Endometrium (tissue), 2 donors: ENCODE data around the gene TTLL5.
"Not testable (repeated sequence)": the region's sequence is repeated elsewhere in the genome, so short reads cannot be mapped to it uniquely, and the experiment has no call there.

Experiments used
- FAIRE-seq: peaks from 2 replicates; lab custom pipeline; 2012; peaks lifted over from hg19 to GRCh38; lab: Jason Lieb, UNC
- donor health status: control.
- donor health status: control.

Gene TTLL5

GRCh38 chr14:75650253-75651058, 10.6 kb upstream of the TTLL5 start:
- FAIRE-seq: no peak

- no peak for FAIRE-seq
Observed at GRCh38 chr14:75653563-75653962, 7.5 kb upstream of the TTLL5 start.

GRCh38 chr14:75654127-75654732, 6.8 kb upstream of the TTLL5 start:
- FAIRE-seq: no peak

- no peak for FAIRE-seq
Observed at GRCh38 chr14:75655235-75655634, 5.8 kb upstream of the TTLL5 start.

- no peak for FAIRE-seq
Observed at GRCh38 chr14:75657331-75657730, 3.7 kb upstream of the TTLL5 start.

GRCh38 chr14:75658957-75659356, 2.1 kb upstream of the TTLL5 start:
- no peak for FAIRE-seq

GRCh38 chr14:75660238-75660629, 812 bp upstream of the TTLL5 start:
- FAIRE-seq: no peak

- no peak for FAIRE-seq
Observed at GRCh38 chr14:75661499-75661814, 411 bp downstream of the TTLL5 start.

- FAIRE-seq: no peak
Observed at GRCh38 chr14:75662966-75663365, 1.9 kb downstream of the TTLL5 start.

GRCh38 chr14:75667099-75667765, 6.2 kb downstream of the TTLL5 start:
- FAIRE-seq: no peak

GRCh38 chr14:75672605-75673192, 11.7 kb downstream of the TTLL5 start:
- FAIRE-seq: no peak

- FAIRE-seq: no peak
Observed at GRCh38 chr14:75673345-75674035, 12.4 kb downstream of the TTLL5 start.

- no peak for FAIRE-seq
Observed at GRCh38 chr14:75675265-75675960, 14.4 kb downstream of the TTLL5 start.

GRCh38 chr14:75685910-75686309, 24.9 kb downstream of the TTLL5 start:
- FAIRE-seq: no peak

GRCh38 chr14:75689012-75689411, 28.0 kb downstream of the TTLL5 start:
- peak; percentile 15 for FAIRE-seq

- no peak for FAIRE-seq
Observed at GRCh38 chr14:75690010-75690409, 29.0 kb downstream of the TTLL5 start.

- FAIRE-seq: not testable (repeated sequence)
Observed at GRCh38 chr14:75695025-75695424, 34.0 kb downstream of the TTLL5 start.

GRCh38 chr14:75697386-75697785, 36.3 kb downstream of the TTLL5 start:
- FAIRE-seq: no peak

GRCh38 chr14:75697918-75698317, 36.9 kb downstream of the TTLL5 start:
- FAIRE-seq: no peak

- no peak for FAIRE-seq
Observed at GRCh38 chr14:75699331-75699730, 38.3 kb downstream of the TTLL5 start.

GRCh38 chr14:75700295-75700694, 39.2 kb downstream of the TTLL5 start:
- FAIRE-seq: no peak

GRCh38 chr14:75702122-75702521, 41.1 kb downstream of the TTLL5 start:
- FAIRE-seq: no peak
